GM13976 (cell line): ENCODE measurements around the gene DSCAML1.

Source experiments
- DNase-seq: peaks from one replicate; pipeline ENCODE4 v3.0.0; 2012; ENCODE audit warnings: low spot score
- in situ Hi-C: fragments of 300-500 bp; cut with MboI; formaldehyde crosslinking; loops from one replicate; pipeline ENCODE4 v1.12.0; 2022; ENCODE audit warnings: low sequenced_read_pairs, mixed read lengths, inconsistent platforms; ENCODE audit not compliant: unreplicated experiment
- TF ChIP-seq, protein P1 (sequence below): IDR thresholded peaks from 2 replicates; pipeline ENCODE4 v1.5.1; 2012; ENCODE audit warnings: borderline replicate concordance, mild to moderate bottlenecking; ENCODE audit not compliant: insufficient read depth; ENCODE audit errors: extremely low read depth, missing control alignments, control extremely low read depth

DSCAML1 gene

DNA sequence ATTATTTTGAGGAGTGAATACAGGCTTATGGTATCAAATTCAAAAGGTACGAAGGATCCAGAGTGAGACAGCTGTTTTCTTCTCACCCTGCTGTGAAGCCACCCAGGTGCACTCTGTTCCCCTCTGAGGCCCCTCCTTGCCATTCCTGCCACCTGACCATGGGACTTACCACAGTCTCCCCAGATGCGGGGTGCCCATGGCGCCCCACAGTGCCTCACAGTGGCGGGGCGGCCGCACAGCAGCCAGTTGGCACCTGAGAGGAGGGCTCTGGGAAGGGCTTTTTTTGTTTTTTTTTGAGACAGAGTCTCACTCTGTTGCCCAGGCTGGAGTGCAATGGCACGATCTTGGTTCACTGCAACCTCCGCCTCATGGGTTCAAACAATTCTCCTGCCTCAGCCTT, 317.6 kb downstream of the DSCAML1 start:
- peak; percentile 62 for DNase-seq
- TF ChIP-seq, protein P1, sequence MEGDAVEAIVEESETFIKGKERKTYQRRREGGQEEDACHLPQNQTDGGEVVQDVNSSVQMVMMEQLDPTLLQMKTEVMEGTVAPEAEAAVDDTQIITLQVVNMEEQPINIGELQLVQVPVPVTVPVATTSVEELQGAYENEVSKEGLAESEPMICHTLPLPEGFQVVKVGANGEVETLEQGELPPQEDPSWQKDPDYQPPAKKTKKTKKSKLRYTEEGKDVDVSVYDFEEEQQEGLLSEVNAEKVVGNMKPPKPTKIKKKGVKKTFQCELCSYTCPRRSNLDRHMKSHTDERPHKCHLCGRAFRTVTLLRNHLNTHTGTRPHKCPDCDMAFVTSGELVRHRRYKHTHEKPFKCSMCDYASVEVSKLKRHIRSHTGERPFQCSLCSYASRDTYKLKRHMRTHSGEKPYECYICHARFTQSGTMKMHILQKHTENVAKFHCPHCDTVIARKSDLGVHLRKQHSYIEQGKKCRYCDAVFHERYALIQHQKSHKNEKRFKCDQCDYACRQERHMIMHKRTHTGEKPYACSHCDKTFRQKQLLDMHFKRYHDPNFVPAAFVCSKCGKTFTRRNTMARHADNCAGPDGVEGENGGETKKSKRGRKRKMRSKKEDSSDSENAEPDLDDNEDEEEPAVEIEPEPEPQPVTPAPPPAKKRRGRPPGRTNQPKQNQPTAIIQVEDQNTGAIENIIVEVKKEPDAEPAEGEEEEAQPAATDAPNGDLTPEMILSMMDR: peak; percentile 16
- in situ Hi-C loops: no loop called here

DNA sequence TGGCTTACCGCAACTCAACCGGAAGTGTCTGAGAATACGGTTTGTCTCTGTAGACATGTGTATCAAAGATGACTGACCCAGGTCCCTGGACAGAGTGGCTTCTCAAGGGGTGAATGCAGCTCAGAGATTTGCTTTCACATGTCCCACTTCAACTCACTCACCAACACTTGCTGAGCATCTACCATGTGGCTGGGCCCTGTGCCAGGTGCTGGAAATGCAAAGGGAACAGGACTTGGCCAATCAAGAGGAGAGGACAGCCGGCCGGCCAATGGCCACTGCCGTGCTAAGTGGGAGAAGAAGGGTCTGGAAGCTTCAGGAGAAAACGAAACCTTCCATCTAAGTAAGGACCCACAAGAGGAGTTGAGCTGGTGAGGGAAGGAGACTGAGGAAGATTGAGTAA, 318.1 kb downstream of the DSCAML1 start:
- no peak for DNase-seq
- TF ChIP-seq, protein P1: no peak
- in situ Hi-C loops: no loop called here

DNA sequence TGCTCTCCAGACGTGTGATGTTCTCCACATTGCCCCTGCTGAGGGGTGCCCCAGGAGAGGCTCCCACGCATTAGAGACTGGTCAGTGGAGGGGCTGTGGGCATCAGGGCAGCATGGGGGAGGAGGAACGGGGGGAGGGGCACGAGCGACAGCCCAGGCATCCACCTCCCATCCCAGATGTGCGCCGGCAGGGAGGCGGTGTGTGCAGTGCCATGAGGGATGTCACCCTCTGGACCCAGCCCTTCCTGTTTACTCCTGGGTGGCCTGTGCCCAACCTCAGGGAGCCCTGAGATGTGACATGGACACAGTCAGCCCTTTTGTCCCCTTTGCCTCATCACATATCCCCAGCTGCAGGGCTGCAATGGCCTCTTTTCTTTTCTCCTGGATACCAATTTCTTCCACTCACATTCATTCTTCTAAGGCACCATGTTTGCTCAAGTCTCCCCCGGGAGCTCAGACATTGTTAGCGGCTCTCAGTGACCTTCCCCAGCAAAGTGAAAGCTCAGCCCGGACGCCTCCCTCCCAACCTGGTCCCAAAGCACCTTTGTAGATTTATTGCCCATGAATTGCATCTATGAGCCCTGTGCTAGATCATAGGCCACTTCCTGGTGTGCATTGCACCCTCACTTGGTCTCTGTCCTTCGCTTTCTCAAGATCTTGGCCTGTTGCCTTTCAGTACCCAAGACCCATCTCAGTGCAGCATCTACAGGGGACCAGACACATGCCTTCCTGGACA, 318.7 kb downstream of the DSCAML1 start:
- DNase-seq: no peak
- in situ Hi-C loops: no loop called here
- TF ChIP-seq, protein P1: no peak

DNA sequence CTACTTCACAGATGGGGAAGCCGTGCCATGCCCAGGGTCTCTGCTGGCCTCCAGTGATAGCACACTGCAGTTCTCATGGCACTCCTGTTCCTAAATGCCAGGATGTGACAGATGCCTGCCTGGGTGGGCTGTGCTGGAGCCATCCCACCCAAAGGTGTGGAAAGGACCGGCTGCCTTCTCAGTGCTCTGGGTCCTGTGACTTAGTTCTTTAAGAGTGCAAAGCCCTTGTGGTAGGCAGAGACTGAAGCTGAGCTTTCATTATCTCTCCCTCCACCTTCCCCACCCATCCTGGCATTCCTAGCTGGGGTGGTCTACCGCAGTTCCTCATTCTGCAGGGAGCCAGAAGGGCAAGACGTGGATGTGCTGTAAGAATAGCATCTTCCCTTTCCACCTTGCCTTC, 319.3 kb downstream of the DSCAML1 start:
- TF ChIP-seq, protein P1: no peak
- DNase-seq: no peak
- in situ Hi-C loops: no loop called here

DNA sequence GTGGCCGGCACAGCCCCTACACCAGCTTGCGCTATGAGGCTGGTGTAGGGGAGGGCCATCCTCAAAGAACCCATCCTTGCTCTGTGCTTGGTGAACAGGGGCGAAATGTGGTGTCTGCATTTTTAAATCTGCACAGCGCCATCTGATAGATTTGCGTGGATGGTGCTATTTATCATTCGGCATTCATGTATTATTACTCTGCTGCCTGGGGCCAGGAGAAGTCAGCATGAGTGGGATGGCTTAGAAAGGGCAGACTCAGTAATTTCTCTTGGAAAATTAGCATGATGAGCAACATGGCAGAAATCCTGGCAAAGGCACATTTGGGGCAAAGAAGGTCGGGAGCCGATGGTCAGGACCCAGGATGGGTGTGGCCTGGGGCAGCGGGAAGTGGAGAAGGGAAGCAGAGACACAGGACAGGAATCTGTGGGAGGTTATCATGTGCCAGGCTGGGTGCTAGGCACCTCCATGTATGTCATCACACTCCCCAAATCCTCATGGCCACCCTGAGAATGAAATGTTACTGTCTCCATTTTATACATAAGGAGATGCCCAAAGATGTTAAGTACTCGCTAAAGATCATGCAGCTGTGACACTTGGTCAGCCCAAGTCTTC, 320.4 kb downstream of the DSCAML1 start:
- TF ChIP-seq, protein P1: no peak
- in situ Hi-C loops: no loop called here
- DNase-seq: no peak

DNA sequence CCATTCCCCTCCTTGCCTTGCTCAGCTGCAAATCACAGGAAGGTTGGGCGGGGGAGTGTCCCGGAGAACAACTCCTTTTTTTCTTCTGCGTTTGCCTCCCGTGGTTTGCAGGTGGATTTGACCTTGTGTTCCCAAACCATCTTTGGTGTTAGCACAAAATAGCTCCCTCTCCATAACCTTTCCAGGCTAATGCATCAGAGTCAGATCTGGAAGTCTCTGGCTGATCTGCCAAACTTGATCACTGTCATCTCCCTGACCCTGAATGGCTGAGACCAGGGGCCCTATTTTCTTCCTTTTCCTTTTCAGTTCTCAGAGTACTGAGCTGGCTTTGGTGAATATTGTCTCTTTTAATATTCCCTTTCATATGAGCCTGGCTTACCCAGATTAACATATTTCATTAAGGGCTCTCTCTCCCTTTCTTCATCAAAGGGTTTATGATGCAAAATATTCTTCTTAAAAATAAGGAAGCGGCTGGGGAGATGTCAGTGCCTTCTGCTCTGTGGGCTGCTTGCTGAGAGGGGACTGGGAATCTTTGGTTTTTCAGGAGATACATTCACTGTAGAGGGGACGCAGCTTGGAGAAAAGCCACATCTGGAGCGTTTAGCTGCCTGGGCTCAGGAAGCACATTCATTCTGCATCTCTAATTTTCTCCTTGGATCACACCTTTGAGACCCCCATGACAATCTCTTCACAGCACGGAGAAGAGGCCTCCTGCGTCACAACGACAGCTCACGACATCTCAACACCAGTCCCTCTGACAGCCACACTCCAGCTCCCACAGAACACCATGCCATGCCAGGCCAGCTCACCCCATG, 321.1 kb downstream of the DSCAML1 start:
- in situ Hi-C loops: no loop called here
- TF ChIP-seq, protein P1: no peak
- DNase-seq: no peak
